Activated naive CD8-positive, alpha-beta T cell (primary cell): ENCODE data around the gene SLC44A1.

Source experiments
- H3K27ac Mint-ChIP-seq: one replicate; pipeline ENCODE4 v1.8.0; 2021; ENCODE audit warnings: mixed read lengths
- H3K27me3 Mint-ChIP-seq: one replicate; pipeline ENCODE4 v1.8.0; 2021; ENCODE audit warnings: mixed read lengths
- H3K36me3 Mint-ChIP-seq: one replicate; pipeline ENCODE4 v1.8.0; 2021; ENCODE audit warnings: mixed read lengths
- H3K4me1 Mint-ChIP-seq: one replicate; pipeline ENCODE4 v1.8.0; 2021; ENCODE audit warnings: low read depth, mixed read lengths
- H3K4me3 Mint-ChIP-seq: one replicate; pipeline ENCODE4 v1.8.0; 2021; ENCODE audit warnings: mild to moderate bottlenecking, mixed read lengths
- H3K9me3 Mint-ChIP-seq: one replicate; pipeline ENCODE4 v1.8.0; 2021; ENCODE audit warnings: low read depth, mixed read lengths

The SLC44A1 gene

GRCh38 chr9:105295201-105295550, 50.7 kb downstream of the SLC44A1 start:
- Mint-ChIP-seq H3K27ac (no peak overlapping the region), H3K36me3 (peaks cover 6% of the 10 kb centered on the region), H3K4me1 (peaks cover 15% of the 10 kb centered on the region), H3K9me3 (no peaks in the 10 kb centered on the region), H3K4me3 (no peak overlapping the region), H3K27me3 (no peaks in the 10 kb centered on the region)

DNA sequence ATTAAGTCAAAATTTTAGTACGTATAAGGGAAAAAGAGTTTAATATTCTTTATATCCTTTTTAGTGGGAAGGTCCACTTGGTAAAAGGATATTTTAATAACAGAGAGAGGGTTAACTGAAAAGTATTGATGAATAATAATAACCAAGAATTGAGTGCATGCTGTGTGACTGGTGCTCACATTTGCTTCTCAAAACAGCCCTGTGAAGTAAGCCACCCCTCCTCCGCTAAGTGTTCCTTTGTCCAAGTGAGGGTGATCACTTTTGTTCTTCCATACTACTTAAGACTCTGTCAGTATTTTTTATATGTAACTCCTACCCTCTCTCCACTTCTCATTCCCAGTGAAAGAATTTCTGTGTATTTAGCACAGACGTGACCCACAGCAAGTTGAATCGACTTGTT, 51.5 kb downstream of the SLC44A1 start:
- no peak overlapping the region for H3K4me3 Mint-ChIP-seq
- no peaks in the 10 kb centered on the region for H3K27me3 Mint-ChIP-seq
- no peaks in the 10 kb centered on the region for H3K9me3 Mint-ChIP-seq
- H3K27ac Mint-ChIP-seq = no peak overlapping the region
- H3K36me3 Mint-ChIP-seq = peaks cover 10% of the 10 kb centered on the region
- peaks cover 15% of the 10 kb centered on the region for H3K4me1 Mint-ChIP-seq

DNA sequence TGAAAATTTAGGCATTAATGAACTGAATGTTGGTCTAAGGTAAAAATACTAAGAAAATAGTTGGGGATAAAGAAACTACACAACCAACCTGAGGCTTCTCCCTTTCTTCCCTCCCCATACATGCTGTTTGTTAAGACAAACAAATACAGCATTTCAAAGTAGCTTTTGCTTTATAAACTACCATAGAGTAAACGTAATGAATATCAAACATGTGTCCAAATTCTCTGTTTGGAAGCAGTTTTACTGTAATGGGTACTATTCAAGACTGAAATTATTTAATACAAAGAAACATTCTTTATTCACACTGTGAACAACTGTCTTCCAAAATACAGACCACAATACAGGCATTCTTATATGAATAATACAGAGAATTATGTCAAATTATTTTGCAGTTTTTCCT, 52.0 kb downstream of the SLC44A1 start:
- Mint-ChIP-seq H3K4me1 (peaks cover 15% of the 10 kb centered on the region), H3K9me3 (no peaks in the 10 kb centered on the region), H3K27me3 (no peaks in the 10 kb centered on the region), H3K27ac (no peak overlapping the region), H3K4me3 (no peak overlapping the region), H3K36me3 (peaks cover 10% of the 10 kb centered on the region)

- H3K4me3 Mint-ChIP-seq = no peak overlapping the region
- H3K27me3 Mint-ChIP-seq = no peaks in the 10 kb centered on the region
- no peak overlapping the region for H3K27ac Mint-ChIP-seq
- H3K4me1 Mint-ChIP-seq = peaks cover 15% of the 10 kb centered on the region
- H3K9me3 Mint-ChIP-seq = no peaks in the 10 kb centered on the region
- peaks cover 12% of the 10 kb centered on the region for H3K36me3 Mint-ChIP-seq
These were observed 52.4 kb downstream of the SLC44A1 start for GRCh38 chr9:105296877-105297287.

- Mint-ChIP-seq H3K36me3 (peaks cover 15% of the 10 kb centered on the region), H3K9me3 (no peaks in the 10 kb centered on the region), H3K27me3 (no peaks in the 10 kb centered on the region), H3K4me1 (peaks cover 15% of the 10 kb centered on the region), H3K4me3 (no peak overlapping the region), H3K27ac (no peak overlapping the region)
These were observed 53.1 kb downstream of the SLC44A1 start for GRCh38 chr9:105297442-105298075.

DNA sequence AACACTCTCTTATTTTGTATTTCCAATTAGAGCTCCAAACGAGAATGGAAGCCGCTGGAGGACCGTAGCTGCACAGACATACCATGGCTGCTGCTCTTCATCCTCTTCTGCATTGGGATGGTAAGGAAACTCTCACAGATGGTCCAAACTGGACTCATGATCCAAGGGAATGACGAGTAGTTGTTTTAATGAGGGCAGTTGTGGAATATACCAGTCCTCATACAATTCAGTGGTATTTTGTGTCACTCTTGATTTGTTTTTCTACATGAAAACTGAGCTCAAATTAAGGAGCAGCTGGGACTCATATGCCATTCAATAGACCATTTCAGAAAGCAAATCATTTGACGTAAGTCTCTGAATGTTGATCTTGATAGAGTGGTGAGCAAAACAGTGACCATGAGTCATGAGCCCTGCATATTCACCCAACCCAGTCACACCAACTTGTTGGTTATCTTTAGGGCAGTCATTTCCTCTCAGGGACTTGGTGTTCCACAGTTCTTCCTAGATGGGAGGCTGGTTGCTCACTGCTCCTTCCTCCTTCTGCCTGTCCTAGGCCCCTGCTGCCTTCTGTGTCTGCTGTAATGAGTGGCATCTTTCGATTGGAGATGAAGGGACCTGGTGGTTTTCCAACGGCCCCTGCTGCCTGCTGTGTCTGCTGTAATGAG, 54.9 kb downstream of the SLC44A1 start:
- H3K27ac Mint-ChIP-seq = no peak overlapping the region
- H3K4me1 Mint-ChIP-seq = peaks cover 9% of the 10 kb centered on the region
- no peak overlapping the region for H3K4me3 Mint-ChIP-seq
- H3K36me3 Mint-ChIP-seq = peaks cover 21% of the 10 kb centered on the region
- H3K9me3 Mint-ChIP-seq = no peaks in the 10 kb centered on the region
- H3K27me3 Mint-ChIP-seq = no peaks in the 10 kb centered on the region

DNA sequence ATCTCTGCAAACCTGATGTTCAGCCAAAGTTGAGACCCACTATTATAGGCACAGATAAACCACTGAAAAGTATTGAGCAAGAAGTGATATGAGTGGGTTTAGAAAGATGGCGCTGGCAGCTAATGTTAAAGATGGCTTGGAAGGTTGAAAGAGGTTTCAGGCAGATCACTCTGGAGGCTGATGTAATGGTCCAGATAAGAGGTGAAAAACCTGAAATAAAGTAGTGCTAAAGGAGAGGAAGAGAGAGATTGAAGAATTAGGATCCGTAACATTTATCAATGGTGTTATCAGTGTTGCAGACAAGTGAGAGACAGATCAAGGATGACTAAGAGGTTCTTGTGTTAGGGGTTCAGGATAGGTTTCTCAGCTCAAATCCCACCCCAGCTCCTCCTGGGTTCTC, 58.3 kb downstream of the SLC44A1 start:
- H3K4me3 Mint-ChIP-seq = no peak overlapping the region
- H3K4me1 Mint-ChIP-seq = no peaks in the 10 kb centered on the region
- no peaks in the 10 kb centered on the region for H3K27me3 Mint-ChIP-seq
- H3K27ac Mint-ChIP-seq = no peak overlapping the region
- H3K36me3 Mint-ChIP-seq = peaks cover 26% of the 10 kb centered on the region
- H3K9me3 Mint-ChIP-seq = no peaks in the 10 kb centered on the region

GRCh38 chr9:105305856-105306255, 61.4 kb downstream of the SLC44A1 start:
- no peak overlapping the region for H3K27ac Mint-ChIP-seq
- H3K27me3 Mint-ChIP-seq = no peaks in the 10 kb centered on the region
- no peaks in the 10 kb centered on the region for H3K4me1 Mint-ChIP-seq
- H3K9me3 Mint-ChIP-seq = no peaks in the 10 kb centered on the region
- H3K36me3 Mint-ChIP-seq = peaks cover 20% of the 10 kb centered on the region
- no peak overlapping the region for H3K4me3 Mint-ChIP-seq

DNA sequence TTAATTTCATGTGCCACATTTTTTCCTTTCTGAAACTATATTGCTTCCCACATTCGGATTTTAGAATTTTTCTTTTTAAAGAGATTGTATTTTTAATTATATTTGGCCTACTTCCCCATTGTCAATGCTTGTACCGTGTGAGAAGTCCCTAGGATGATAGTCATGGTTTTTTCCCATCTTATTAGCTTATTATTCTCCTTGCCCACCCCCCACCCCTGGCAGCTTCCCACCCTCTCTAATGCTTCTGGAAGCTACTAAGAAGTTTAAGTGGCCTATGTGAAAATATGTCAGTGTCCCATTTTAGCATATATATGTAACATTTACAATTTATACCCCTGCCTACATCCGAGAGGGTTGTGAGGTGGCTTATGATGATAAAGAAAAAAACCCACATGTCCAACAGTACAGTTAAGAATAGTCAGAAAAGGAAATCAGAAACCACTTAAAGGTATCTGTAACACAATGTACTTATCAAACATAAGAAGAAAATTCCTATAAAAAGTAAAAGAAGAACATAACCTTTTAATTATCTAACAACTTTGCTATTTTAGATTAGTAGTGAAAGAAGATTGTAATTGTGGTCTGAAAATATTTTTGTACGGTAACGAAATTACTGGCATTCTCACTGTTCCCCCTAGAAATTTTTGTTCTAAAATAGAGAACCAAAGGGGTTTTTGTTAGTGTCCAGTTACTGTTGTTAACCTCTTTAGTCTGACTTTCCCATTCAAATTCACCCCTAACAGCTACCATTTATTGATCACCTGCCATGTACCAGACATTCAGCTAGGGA, 62.1 kb downstream of the SLC44A1 start:
- Mint-ChIP-seq H3K27ac (no peak overlapping the region), H3K27me3 (no peaks in the 10 kb centered on the region), H3K36me3 (peaks cover 20% of the 10 kb centered on the region), H3K4me1 (no peaks in the 10 kb centered on the region), H3K9me3 (no peaks in the 10 kb centered on the region), H3K4me3 (no peak overlapping the region)

DNA sequence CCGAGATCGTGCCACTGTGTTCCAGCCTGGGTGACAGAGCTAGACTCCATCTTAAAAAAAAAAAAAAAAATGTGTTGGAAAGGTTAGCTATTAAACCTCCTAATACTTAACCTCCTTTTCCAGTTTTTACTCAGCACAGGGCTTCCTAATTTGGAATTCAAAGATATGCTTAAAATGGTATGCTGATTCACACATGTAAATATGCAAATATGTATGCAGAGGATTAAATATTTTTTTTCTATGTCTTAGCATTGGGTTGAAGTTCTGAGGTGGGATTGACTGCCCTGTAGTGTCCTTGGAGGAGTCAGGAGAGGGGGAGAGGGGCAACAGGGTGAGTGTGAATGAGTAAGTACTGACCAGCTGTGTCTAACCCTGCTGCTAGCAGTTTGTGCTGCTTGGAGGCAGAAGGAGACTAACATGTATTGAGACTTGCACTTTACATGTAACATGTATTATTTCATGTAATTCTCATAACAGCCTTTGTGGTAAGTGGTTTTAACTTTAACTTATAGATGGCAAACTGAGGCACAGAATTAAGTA, 63.2 kb downstream of the SLC44A1 start:
- Mint-ChIP-seq H3K4me1 (no peaks in the 10 kb centered on the region), H3K27ac (no peak overlapping the region), H3K27me3 (no peaks in the 10 kb centered on the region), H3K9me3 (no peaks in the 10 kb centered on the region), H3K36me3 (peaks cover 19% of the 10 kb centered on the region), H3K4me3 (no peak overlapping the region)

DNA sequence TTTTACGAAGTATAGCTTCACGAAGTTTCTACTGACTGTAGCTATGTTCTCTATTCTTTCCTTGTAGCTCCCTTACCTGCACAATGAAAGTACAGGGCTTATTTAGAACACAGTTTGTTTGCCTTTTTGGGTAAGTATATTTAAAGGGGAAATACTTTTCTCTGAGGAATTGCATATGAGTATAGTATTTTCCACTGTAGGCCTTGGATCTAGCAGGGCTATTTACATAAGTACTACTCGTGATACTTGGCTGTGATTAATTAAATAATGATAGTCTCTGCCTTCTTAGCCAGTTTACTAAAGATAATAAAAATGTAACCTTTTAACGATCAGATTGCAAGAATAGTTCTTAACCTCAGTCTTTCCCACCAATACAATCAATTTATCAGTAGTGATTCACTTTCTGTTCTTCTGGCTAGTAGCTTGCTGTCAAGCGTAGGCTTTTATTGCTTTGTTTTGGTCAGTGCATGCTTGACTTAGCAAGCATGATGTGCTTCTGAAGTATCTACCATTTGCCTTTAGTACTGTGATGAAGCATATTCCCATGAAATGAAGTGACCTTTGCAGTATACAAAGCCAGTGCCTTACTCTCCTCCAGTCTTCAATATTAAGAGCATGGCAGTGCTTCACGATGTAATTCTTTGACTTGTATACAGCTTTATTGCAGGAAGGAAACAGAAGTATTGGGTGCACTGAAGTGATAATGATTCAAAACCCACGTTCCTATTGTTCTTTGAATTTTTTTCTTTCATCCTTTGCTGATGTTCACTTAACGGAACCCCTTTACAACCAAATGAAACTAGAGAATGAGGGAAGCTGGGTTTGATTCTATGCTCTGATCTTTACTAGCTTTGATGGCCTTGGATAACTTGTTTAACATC, 64.2 kb downstream of the SLC44A1 start:
- Mint-ChIP-seq H3K9me3 (no peaks in the 10 kb centered on the region), H3K27ac (no peak overlapping the region), H3K36me3 (peaks cover 17% of the 10 kb centered on the region), H3K4me3 (no peak overlapping the region), H3K4me1 (no peaks in the 10 kb centered on the region), H3K27me3 (no peaks in the 10 kb centered on the region)

DNA sequence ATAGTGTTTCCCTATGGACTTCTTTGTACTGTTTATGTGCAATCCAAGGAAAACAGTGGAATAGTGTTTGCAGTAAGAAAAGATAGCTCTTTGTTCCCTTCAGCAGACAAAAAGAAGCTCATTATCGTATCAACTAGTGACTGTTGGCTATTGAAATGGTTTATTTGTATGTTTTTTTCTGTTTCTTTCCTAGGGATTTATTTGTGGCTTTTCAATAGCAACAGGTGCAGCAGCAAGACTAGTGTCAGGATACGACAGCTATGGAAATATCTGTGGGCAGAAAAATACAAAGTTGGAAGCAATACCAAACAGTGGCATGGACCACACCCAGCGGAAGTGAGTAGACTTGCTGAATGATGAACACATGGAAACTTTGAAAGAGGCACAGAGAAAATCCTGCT, 65.1 kb downstream of the SLC44A1 start:
- Mint-ChIP-seq H3K27ac (no peak overlapping the region), H3K27me3 (no peaks in the 10 kb centered on the region)

GRCh38 chr9:105311306-105311705, 66.9 kb downstream of the SLC44A1 start:
- Mint-ChIP-seq H3K27me3 (no peaks in the 10 kb centered on the region), H3K4me3 (no peak overlapping the region), H3K27ac (no peak overlapping the region), H3K9me3 (no peaks in the 10 kb centered on the region), H3K36me3 (peaks cover 17% of the 10 kb centered on the region), H3K4me1 (no peaks in the 10 kb centered on the region)

More for the DNA sequence above, 65.1 kb downstream of the SLC44A1 start:
- peaks cover 18% of the 10 kb centered on the region for H3K36me3 Mint-ChIP-seq
- no peaks in the 10 kb centered on the region for H3K4me1 Mint-ChIP-seq
- H3K9me3 Mint-ChIP-seq = no peaks in the 10 kb centered on the region
- no peak overlapping the region for H3K4me3 Mint-ChIP-seq

DNA sequence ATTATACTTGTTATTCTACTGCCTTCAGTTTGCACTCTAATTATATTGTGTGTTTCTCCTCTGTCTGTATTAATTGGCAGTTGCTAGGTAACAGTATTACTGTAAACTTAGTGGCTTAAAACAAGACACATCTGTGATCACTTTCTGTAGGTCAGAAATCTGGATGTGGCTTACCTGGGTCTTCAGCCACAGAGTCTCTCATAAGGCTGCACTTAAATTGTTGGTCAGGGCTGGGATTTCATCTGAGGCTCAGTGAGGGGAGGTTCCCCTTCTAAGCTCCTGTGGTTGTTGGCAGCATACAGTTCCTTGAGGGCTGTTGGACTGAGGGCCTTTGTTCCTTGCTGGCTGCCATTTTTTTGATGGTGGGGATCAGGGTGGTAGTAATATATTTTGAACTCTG, 68.8 kb downstream of the SLC44A1 start:
- no peak overlapping the region for H3K27ac Mint-ChIP-seq
- H3K4me1 Mint-ChIP-seq = no peaks in the 10 kb centered on the region
- H3K36me3 Mint-ChIP-seq = peaks cover 20% of the 10 kb centered on the region
- no peak overlapping the region for H3K4me3 Mint-ChIP-seq
- H3K9me3 Mint-ChIP-seq = no peaks in the 10 kb centered on the region
- H3K27me3 Mint-ChIP-seq = no peaks in the 10 kb centered on the region
